Measurements from ENCODE around the gene TBR1. TPM values are rescaled to one million over a fixed set of nuclear protein-coding genes. Genes with fewer than 3 reads are reported as not detected.

The TBR1 gene
- total RNA-seq: not detected in 2 replicates

GRCh38 chr2:161415987-161416707, at the start of gene TBR1:
Gene TBR1, plus strand, starts transcription at chr2:161416297. Its CDS starts 114 bp downstream, at chr2:161416411.

Other genes starting within 250 kb of the TBR1 start
- gene PSMD14, start 107.9 kb upstream of the TBR1 start, total RNA-seq: 103 and 193 TPM in 2 replicates
- gene SLC4A10, start 208.1 kb downstream of the TBR1 start, total RNA-seq: under 0.01 TPM in 1 of 2 replicates, not detected in the other

Measured in uterine smooth muscle cell (primary cell).